GM18511 (cell line): ENCODE results near the gene E2F6.

Source experiments
- ATAC-seq: cut with Tn5 transposase; IDR thresholded peaks from one replicate; pipeline ENCODE4 v1.9.1; 2021; ENCODE audit warnings: mild to moderate bottlenecking, moderate library complexity; ENCODE audit not compliant: unreplicated experiment

Gene E2F6

GRCh38 chr2:11494310-11494709 is 28.3 kb upstream of the E2F6 start:
- ATAC-seq = no peak

- ATAC-seq = no peak
These were observed 27.3 kb upstream of the E2F6 start for GRCh38 chr2:11493282-11493681.

DNA sequence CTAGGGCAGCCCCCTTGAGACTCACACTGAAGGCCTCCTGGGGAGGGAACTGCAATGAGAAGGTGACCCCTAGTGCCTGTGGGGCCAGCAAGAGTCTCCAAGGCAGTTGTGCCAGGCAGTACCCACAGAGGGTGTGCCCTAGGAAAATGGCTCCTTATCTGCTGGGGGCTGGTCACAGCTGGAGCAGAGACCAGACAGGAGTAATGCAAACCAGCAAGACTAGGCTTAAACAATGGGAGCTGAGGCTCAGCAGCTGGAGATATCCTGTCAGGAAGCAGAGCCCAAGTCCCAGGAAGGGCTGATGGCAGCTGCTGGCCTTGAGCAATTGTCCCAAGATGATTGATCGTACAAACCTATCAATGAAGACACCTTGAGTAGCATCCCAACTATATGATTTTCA is 26.8 kb upstream of the E2F6 start:
- ATAC-seq = no peak

- ATAC-seq = no peak
These were observed 26.3 kb upstream of the E2F6 start for GRCh38 chr2:11492244-11492643.

DNA sequence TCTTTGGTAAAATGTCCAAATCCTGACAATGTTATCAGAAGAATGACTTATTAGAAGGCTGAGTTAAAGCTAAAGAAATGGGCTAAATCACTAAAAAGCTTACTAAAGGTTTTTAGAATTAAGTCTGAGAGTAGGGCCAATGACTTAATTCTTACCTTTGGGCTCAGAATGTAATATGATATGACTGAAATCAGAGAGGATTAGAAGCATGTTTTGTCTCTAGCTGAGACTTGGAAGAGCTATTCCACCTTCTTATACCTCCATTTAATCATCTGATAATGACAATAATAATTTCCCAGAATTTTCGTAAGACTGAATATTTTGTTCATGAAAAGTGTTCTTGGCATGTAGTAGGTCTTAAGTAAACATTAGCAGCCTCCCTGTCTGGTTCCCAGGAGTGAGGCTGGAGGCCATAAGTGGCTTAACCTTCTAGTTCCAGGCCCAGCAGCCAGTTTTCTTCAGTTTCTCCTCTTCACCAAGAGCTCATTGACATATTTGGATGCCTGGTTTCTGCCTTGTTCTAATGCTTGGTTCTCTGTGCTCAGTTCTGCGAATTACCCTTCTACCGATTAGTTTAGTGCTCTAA is 25.5 kb upstream of the E2F6 start:
- no peak for ATAC-seq

DNA sequence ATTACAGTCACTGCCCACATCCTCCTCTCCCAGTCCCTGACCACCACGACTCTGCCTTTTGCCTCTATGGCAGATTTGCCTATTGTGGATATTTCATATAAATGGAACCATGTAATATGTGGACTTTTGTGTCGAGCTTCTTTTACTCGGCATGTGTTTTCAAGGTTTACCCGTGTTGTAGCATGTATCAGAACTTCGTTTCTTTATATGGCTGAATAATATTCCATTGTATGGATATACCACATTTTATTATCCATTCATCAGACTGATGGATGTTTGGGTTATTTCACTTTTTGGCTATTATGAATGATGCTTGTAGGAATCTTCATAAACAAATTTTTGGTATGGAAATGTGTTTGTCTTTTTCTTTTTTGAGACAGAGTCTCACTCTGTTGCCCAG is 24.2 kb upstream of the E2F6 start:
- ATAC-seq = no peak

- no peak for ATAC-seq
These were observed 22.8 kb upstream of the E2F6 start for GRCh38 chr2:11488809-11489208.

GRCh38 chr2:11483806-11484617 is 18.1 kb upstream of the E2F6 start:
- no peak for ATAC-seq

DNA sequence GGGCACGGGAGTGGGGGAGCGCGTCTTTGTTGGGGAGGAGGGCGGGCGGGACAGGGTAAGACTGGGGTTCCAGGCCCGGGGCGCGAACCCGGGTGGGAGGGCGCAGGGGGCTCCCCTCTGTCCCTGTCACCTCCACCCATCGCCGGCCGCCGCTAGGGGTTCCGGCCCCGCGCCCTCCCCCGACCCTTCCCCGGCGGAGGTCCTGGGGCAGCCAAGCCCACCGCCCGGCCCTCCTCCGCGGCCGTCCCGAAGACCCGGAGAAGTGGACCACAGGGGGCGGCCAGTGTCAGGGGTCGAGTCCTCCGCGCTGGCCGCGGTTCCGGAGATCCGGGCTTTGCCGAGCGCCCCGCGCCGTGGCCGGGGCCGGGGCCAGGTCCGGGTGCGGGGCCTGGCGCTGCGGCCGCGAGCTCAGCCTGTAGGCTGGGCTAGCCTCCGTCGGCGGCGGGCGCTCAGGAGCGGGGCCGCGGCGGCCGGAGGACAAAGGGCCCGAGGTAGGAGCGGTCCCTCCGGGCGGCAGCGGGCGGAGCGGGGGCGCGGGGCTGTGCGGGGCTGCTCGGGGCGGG is 16.6 kb upstream of the E2F6 start:
- no peak for ATAC-seq

DNA sequence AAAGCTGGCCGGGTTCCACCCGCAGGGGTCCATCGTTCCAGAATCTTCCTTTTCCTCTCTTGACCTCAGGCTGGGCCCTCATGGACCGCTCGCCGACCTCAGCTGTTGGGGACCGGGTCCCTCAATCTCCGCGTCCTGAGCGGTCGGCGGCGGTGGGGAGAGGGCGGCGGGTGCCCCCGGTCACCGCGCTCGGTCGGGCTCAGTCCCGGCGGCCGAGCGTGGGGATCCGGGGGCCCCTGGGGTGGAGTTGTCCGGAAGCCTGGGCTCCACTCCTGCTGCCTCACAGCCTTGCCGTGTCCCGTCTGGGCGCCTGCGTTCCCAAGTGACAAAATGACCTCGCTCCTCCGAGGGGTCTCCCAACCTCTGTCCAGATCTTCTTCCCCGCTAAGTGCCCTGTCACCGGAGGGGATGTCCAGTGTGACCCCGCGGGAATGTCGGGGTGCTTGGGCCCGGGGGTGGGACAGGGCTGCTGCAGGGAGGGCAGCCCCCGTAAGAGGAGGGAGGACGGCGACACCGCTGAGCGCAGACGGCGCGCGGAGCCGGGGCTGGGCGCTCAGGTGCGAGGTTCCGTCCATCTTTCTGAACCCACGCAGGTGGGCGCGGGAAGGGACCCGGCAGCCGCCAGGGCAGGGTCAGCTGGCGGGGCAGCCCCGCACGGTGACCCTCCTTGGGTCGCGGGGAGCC is 16.0 kb upstream of the E2F6 start:
- ATAC-seq = no peak

DNA sequence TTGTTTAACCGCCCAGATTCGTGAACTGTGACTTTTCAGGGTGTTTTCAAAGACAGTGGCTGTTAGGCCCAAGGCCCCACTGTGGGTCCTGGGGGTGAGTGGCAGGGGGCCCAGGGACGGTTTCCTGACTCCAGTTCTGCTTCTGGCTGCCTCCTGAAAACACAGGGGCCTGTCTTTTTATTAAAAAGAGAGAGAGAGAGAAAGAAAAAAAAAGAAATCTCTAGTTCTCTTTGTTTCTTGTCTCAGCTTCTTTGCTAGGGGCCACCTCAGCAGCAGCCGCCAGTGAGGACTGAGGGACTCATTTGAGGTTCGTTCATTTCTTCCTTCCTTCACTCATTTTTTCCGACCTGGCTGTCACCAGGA is 15.4 kb upstream of the E2F6 start:
- ATAC-seq = no peak

- ATAC-seq = no peak
These were observed 14.9 kb upstream of the E2F6 start for GRCh38 chr2:11480859-11481258.

DNA sequence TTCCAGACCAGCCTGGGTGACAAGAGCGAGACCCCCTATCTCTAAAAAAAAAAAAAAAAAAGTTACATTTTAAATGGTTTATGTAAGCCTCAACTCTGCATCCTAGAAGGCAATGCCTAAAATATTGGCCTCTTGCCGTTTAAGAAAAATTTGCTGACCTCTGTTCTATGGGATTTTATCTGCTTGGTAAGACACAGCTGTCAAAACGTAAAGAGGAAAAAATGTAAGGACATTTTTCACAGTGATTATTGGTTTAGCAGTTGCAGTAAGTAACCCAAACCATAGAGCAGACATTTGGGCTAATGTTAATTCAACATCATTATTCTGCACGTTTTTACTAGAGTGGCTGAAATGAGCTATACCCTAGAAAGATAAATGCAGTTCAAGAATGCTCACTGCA is 14.4 kb upstream of the E2F6 start:
- no peak for ATAC-seq

- ATAC-seq = no peak
These were observed 13.1 kb upstream of the E2F6 start for GRCh38 chr2:11478899-11479605.

DNA sequence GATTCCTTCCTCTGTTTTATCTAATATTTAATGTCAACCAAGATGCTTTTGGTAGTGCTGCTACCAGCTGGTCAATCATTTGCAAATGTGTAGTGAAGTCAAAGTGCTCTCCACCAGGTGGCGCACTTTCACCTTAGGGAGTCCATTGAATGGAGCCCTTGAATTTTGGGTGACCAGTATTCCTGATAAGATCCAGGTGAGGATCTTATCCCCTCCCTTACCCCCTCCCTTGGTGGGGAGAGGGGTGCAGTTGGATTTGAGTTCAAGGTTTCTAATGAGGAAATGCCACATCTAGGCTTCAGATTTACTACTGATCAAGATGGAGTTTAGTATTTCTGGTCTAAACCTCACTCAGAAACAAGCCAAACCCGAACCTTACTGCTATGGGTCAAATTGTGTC is 12.0 kb upstream of the E2F6 start:
- peak; percentile 83 for ATAC-seq

DNA sequence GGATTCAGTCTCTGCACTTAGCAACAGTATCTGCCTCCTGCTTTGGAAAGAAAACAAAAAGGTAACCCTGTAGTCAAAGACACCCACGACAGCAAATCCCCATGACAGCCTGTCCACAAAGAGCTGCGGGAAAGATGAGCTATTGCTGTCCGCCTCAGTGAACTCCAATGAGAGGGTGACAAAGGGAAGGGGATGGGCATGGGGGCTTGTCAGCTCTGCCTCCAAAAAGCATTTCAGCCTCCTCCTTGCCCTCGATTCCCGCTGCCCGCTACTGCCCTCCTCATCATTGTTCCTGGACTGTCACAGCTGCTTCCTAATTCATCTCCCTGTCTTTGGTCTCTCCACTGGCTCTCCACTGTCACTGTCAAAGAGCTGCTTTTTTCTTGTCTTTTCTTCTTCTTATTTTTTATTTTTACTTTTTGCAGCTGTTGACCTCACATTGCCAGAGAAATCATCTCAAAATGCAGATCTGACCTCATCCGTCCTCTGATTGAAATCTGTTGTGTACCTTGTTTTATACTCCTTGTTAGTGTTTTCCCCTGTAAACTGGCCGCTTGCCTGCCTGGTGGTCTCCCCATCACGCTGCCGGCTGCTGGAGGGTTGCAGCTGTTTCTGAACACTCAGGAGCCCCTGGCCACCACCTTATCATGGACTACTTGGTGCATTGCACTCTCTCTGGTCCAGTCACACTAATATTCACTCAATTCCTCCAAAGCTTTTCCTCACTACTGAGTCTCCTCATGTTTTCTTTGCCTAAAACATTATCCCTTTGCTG is 7.9 kb upstream of the E2F6 start:
- no peak for ATAC-seq

DNA sequence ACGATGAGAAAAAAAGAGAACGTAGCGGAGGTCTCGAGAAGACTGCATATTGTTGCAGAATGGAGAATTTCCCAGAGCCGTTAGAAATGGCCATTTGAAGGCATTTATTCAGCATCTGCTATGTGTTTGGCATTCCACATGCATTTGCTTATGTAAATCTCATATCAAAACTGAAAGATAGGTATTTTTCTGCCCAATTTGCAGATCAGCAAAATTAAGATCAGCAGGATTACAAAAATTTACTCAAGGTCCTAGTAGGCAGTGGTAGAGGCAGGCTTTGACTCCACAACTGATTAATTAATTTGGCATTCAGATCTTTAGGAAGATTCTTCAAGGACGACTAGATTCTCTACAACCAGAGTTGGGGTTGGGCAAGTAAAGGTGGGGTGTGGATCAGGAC is 1.8 kb upstream of the E2F6 start:
- no peak for ATAC-seq

DNA sequence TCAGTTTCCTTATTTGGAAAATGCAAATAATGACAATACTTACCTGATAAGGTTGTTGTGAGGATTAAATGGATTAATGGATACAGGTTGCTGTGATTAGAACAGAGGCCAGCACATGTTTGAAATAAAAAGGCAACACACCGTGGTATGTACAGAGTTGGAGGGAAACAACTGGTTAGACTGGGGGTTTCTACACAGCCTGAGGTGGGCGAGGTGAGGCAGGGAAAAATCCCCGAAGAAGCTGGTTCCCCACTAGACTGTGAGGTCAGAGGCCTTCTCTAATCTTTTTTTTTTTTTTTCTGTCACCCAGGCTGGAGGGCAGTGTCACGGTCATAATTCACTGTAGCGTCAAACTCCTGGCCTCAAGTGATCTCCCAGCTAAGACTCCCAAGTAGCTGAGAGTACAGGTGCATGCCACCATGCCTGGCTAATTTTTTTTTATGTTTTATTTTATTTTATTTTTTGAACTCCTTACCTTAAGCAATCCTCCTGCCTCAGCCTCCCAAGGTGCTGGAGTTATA is 1.2 kb upstream of the E2F6 start:
- ATAC-seq = no peak

GRCh38 chr2:11466307-11467128 is 557 bp upstream of the E2F6 start:
- peak; percentile 42 for ATAC-seq

DNA sequence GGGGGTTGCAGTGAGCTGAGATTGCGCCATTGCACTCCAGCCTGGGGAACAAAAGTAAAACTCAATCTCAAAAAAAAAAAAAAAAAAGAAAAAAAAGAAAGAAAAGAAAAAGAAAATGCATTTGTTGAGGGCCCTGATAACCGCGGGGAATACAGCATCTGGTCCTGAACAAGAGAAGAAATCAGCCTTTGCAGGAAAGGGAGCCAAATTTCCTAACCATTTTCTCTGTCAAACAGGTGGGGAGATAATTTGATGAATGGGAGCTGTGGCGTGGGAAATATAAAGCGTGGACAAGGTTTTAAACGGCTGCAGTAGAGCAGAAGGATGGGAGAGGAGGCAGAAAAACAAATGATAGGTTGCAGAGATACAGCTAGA is 864 bp downstream of the E2F6 start:
- no peak for ATAC-seq
